ENCODE data around the gene TMEM42.
"Not testable (repeated sequence)": the region's sequence is repeated elsewhere in the genome, so short reads cannot be mapped to it uniquely, and the experiment has no call there.

DNA sequence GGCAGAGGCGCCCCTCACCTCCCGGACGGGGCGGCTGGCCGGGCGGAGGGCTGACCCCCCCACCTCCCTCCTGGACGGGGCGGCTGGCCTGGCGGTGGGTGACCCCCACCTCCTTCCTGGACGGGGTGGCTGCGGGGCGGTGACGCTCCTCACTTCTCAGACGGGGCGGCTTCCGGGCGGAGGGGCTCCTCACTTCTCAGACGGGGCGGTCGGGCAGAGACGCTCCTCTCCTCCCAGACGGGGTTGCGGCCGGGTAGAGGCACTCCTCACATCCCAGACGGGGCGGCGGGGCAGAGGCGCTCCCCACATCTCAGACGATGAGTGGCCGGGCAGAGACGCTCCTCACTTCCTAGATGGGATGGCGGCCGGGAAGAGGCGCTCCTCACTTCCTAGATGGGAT is 40.5 kb upstream of the TMEM42 start:
- TF ChIP-seq, protein P1, sequence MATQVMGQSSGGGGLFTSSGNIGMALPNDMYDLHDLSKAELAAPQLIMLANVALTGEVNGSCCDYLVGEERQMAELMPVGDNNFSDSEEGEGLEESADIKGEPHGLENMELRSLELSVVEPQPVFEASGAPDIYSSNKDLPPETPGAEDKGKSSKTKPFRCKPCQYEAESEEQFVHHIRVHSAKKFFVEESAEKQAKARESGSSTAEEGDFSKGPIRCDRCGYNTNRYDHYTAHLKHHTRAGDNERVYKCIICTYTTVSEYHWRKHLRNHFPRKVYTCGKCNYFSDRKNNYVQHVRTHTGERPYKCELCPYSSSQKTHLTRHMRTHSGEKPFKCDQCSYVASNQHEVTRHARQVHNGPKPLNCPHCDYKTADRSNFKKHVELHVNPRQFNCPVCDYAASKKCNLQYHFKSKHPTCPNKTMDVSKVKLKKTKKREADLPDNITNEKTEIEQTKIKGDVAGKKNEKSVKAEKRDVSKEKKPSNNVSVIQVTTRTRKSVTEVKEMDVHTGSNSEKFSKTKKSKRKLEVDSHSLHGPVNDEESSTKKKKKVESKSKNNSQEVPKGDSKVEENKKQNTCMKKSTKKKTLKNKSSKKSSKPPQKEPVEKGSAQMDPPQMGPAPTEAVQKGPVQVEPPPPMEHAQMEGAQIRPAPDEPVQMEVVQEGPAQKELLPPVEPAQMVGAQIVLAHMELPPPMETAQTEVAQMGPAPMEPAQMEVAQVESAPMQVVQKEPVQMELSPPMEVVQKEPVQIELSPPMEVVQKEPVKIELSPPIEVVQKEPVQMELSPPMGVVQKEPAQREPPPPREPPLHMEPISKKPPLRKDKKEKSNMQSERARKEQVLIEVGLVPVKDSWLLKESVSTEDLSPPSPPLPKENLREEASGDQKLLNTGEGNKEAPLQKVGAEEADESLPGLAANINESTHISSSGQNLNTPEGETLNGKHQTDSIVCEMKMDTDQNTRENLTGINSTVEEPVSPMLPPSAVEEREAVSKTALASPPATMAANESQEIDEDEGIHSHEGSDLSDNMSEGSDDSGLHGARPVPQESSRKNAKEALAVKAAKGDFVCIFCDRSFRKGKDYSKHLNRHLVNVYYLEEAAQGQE (IDR thresholded peaks at IDR 0.05; ENCODE audit: low read depth, low read length): not testable (repeated sequence)
- TF ChIP-seq FOSL2 (IDR thresholded peaks at IDR 0.05; ENCODE audit: borderline replicate concordance, low read depth); JUND (IDR thresholded peaks at IDR 0.05); TCF12 (IDR thresholded peaks at IDR 0.05); GATA2 (CRISPR knock-in tag; IDR thresholded peaks at IDR 0.05); FOXJ3 (CRISPR knock-in tag; IDR thresholded peaks at IDR 0.05); RAD21 (IDR thresholded peaks at IDR 0.05; ENCODE audit: low read length); EP300 (IDR thresholded peaks at IDR 0.05; ENCODE audit: borderline replicate concordance in 1 of 2, low read depth in 1 of 2, low read length in 1 of 2); POLR2AphosphoS5 (IDR thresholded peaks at IDR 0.05; ENCODE audit: low read depth, low read length): not testable (repeated sequence)
- TF ChIP-seq, protein P2, sequence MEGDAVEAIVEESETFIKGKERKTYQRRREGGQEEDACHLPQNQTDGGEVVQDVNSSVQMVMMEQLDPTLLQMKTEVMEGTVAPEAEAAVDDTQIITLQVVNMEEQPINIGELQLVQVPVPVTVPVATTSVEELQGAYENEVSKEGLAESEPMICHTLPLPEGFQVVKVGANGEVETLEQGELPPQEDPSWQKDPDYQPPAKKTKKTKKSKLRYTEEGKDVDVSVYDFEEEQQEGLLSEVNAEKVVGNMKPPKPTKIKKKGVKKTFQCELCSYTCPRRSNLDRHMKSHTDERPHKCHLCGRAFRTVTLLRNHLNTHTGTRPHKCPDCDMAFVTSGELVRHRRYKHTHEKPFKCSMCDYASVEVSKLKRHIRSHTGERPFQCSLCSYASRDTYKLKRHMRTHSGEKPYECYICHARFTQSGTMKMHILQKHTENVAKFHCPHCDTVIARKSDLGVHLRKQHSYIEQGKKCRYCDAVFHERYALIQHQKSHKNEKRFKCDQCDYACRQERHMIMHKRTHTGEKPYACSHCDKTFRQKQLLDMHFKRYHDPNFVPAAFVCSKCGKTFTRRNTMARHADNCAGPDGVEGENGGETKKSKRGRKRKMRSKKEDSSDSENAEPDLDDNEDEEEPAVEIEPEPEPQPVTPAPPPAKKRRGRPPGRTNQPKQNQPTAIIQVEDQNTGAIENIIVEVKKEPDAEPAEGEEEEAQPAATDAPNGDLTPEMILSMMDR (IDR thresholded peaks at IDR 0.05): not testable (repeated sequence)
- TF ChIP-seq, protein P3, sequence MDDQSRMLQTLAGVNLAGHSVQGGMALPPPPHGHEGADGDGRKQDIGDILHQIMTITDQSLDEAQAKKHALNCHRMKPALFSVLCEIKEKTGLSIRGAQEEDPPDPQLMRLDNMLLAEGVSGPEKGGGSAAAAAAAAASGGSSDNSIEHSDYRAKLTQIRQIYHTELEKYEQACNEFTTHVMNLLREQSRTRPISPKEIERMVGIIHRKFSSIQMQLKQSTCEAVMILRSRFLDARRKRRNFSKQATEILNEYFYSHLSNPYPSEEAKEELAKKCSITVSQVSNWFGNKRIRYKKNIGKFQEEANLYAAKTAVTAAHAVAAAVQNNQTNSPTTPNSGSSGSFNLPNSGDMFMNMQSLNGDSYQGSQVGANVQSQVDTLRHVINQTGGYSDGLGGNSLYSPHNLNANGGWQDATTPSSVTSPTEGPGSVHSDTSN (IDR thresholded peaks at IDR 0.05): not testable (repeated sequence)
- TF ChIP-seq, protein P4, sequence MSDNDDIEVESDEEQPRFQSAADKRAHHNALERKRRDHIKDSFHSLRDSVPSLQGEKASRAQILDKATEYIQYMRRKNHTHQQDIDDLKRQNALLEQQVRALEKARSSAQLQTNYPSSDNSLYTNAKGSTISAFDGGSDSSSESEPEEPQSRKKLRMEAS (IDR thresholded peaks at IDR 0.05; ENCODE audit: low read depth): not testable (repeated sequence)
- TF ChIP-seq, protein P5, sequence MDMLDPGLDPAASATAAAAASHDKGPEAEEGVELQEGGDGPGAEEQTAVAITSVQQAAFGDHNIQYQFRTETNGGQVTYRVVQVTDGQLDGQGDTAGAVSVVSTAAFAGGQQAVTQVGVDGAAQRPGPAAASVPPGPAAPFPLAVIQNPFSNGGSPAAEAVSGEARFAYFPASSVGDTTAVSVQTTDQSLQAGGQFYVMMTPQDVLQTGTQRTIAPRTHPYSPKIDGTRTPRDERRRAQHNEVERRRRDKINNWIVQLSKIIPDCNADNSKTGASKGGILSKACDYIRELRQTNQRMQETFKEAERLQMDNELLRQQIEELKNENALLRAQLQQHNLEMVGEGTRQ (IDR thresholded peaks at IDR 0.05; ENCODE audit: borderline replicate concordance, low read depth, low read length): not testable (repeated sequence)
